Esophagus muscularis mucosa (tissue), 4 donors: ENCODE measurements around the gene NARS2.

ENCODE experiments used
- EP300 ChIP-seq: sonication (generic); formaldehyde crosslinking; IDR thresholded peaks from one replicate; pipeline ENCODE4 v1.6.1; 2017; ENCODE audit warnings: antibody characterized with exemption
- POLR2A ChIP-seq: fragments of 450-650 bp; IDR thresholded peaks from one replicate; pipeline ENCODE4 v1.6.1; 2017; ENCODE audit warnings: antibody characterized with exemption, moderate library complexity, mild to moderate bottlenecking, low read depth
- POLR2AphosphoS5 ChIP-seq, 2 donors: sonication (generic); formaldehyde crosslinking; IDR thresholded peaks; one replicate each; pipeline ENCODE4 v1.6.1; 2017; ENCODE audit warnings: antibody characterized with exemption in 2 of 2
- TF ChIP-seq, protein P1 (sequence below), 3 experiments: fragments of 200-600 bp in 2 of 3; fragments of 450-650 bp in 1 of 3; sonication (generic) in 2 of 3; IDR thresholded peaks; one replicate each; pipeline ENCODE4 v1.5.1; 2017 to 2019; ENCODE audit warnings: antibody characterized with exemption in 3 of 3, mild to moderate bottlenecking in 2 of 3, moderate library complexity in 1 of 3

DNA sequence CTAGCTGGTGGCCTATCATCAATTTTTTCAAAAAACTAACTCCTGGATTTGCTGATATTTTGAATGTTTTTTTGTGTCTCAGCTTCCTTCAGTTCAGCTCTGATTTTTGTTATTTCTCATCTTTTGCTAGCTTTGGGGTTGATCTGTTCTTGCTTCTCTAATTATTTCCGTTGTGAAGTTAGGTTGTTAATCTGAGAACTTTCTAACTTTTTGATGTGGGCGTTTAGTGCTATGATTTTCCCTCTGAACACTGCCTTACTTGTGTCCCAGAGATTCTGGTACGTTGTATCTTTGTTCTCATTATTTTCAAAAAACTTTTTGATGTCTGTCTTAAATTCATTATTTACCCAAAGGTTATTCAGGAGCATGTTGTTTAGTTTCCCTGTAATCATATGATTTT is 19.1 kb downstream of the NARS2 start:
- no peak for TF ChIP-seq POLR2A
- TF ChIP-seq EP300 = no peak
- TF ChIP-seq, protein P1, sequence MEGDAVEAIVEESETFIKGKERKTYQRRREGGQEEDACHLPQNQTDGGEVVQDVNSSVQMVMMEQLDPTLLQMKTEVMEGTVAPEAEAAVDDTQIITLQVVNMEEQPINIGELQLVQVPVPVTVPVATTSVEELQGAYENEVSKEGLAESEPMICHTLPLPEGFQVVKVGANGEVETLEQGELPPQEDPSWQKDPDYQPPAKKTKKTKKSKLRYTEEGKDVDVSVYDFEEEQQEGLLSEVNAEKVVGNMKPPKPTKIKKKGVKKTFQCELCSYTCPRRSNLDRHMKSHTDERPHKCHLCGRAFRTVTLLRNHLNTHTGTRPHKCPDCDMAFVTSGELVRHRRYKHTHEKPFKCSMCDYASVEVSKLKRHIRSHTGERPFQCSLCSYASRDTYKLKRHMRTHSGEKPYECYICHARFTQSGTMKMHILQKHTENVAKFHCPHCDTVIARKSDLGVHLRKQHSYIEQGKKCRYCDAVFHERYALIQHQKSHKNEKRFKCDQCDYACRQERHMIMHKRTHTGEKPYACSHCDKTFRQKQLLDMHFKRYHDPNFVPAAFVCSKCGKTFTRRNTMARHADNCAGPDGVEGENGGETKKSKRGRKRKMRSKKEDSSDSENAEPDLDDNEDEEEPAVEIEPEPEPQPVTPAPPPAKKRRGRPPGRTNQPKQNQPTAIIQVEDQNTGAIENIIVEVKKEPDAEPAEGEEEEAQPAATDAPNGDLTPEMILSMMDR (IDR thresholded peaks at IDR 0.05) = no peak
- no peak for TF ChIP-seq POLR2AphosphoS5 (IDR thresholded peaks at IDR 0.05)
